ENCODE data around the gene GAGE12J.
A peak's percentile ranks its signal among the peaks of the same experiment; 100 is the strongest.

- TF ChIP-seq CTCF (IDR thresholded peaks at IDR 0.05) (peak in 3 of 4 experiments; percentile 28 to 35 (median 29)), POLR2A (IDR thresholded peaks at IDR 0.05) (no peak)
Measured at GRCh38 chrX:49282647-49283011, 39.2 kb upstream of the GAGE12J start.

All from uterus (tissue), 2 donors.